Central memory CD8-positive, alpha-beta T cell (primary cell): ENCODE results near the gene KLHL13.
"Not testable (repeated sequence)": the region's sequence is repeated elsewhere in the genome, so short reads cannot be mapped to it uniquely, and the experiment has no call there.

ENCODE experiments used
- ATAC-seq: fragments of 150-1000 bp; cut with Tn5 transposase; replicated peaks from 2 replicates; pipeline ENCODE4 v1.10.0; 2022; ENCODE audit warnings: mild to moderate bottlenecking, moderate FRiP score, moderate number of reproducible peaks; ENCODE audit not compliant: poor library complexity, severe bottlenecking; ENCODE audit errors: extremely low read depth
- DNase-seq, 2 donors: peaks; one replicate each; pipeline ENCODE4 v3.0.0; 2021; ENCODE audit warnings: low spot score in 2 of 2
- H3K27ac Mint-ChIP-seq: one replicate; pipeline ENCODE4 v1.8.0; 2022; ENCODE audit warnings: low read depth, mild to moderate bottlenecking, moderate library complexity, mixed read lengths
- H3K27me3 Mint-ChIP-seq: one replicate; pipeline ENCODE4 v1.8.0; 2022; ENCODE audit warnings: mixed read lengths
- H3K36me3 Mint-ChIP-seq: one replicate; pipeline ENCODE4 v1.8.0; 2022; ENCODE audit warnings: mild to moderate bottlenecking, moderate library complexity, mixed read lengths; ENCODE audit not compliant: insufficient read depth
- H3K4me1 Mint-ChIP-seq: one replicate; pipeline ENCODE4 v1.8.0; 2022; ENCODE audit warnings: mixed read lengths
- H3K4me3 Mint-ChIP-seq: one replicate; pipeline ENCODE4 v1.8.0; 2022; ENCODE audit warnings: mild to moderate bottlenecking, moderate library complexity, mixed read lengths
- H3K9me3 Mint-ChIP-seq: one replicate; pipeline ENCODE4 v1.8.0; 2022; ENCODE audit warnings: mixed read lengths

KLHL13 gene

GRCh38 chrX:118124243-118124642 lies 7.6 kb upstream of the KLHL13 start:
- ATAC-seq, H3K9me3 Mint-ChIP-seq, H3K4me3 Mint-ChIP-seq, H3K27me3 Mint-ChIP-seq, H3K4me1 Mint-ChIP-seq, H3K36me3 Mint-ChIP-seq, DNase-seq, H3K27ac Mint-ChIP-seq: not testable (repeated sequence)

GRCh38 chrX:118117741-118118140 lies 1.1 kb upstream of the KLHL13 start:
- ATAC-seq = no peak
- H3K27me3 Mint-ChIP-seq = peaks cover 22% of the 10 kb centered on the region
- DNase-seq = no peak
- peaks cover 6% of the 10 kb centered on the region for H3K9me3 Mint-ChIP-seq
- H3K4me3 Mint-ChIP-seq = no peak overlapping the region
- H3K36me3 Mint-ChIP-seq = no peaks in the 10 kb centered on the region
- H3K4me1 Mint-ChIP-seq = peaks cover 7% of the 10 kb centered on the region
- H3K27ac Mint-ChIP-seq = no peak overlapping the region

GRCh38 chrX:118115953-118116712 lies 477 bp downstream of the KLHL13 start:
- H3K27ac Mint-ChIP-seq = peak overlapping the region; percentile 66

GRCh38 chrX:118114971-118115370 lies 1.6 kb downstream of the KLHL13 start:
- Mint-ChIP-seq H3K9me3 (no peaks in the 10 kb centered on the region), H3K4me3 (no peak overlapping the region), H3K27me3 (peaks cover 22% of the 10 kb centered on the region), H3K27ac (no peak overlapping the region), H3K36me3 (no peaks in the 10 kb centered on the region), H3K4me1 (peaks cover 7% of the 10 kb centered on the region)
- DNase-seq (no peak), ATAC-seq (no peak)

More at GRCh38 chrX:118115953-118116712, 477 bp downstream of the KLHL13 start:
- H3K27me3 Mint-ChIP-seq = peaks cover 22% of the 10 kb centered on the region
- ATAC-seq (no peak), DNase-seq (no peak)
- H3K36me3 Mint-ChIP-seq = no peaks in the 10 kb centered on the region
- H3K9me3 Mint-ChIP-seq = peaks cover 3% of the 10 kb centered on the region
- H3K4me1 Mint-ChIP-seq = peaks cover 7% of the 10 kb centered on the region
- peak overlapping the region; percentile 72 for H3K4me3 Mint-ChIP-seq

- no peak for DNase-seq
- Mint-ChIP-seq H3K27me3 (no peaks in the 10 kb centered on the region), H3K36me3 (no peaks in the 10 kb centered on the region), H3K4me1 (no peaks in the 10 kb centered on the region), H3K9me3 (no peaks in the 10 kb centered on the region), H3K4me3 (no peak overlapping the region), H3K27ac (no peak overlapping the region)
- ATAC-seq = no peak
Measured at GRCh38 chrX:118109065-118109464, 7.5 kb downstream of the KLHL13 start.

GRCh38 chrX:118108304-118108703 lies 8.3 kb downstream of the KLHL13 start:
- H3K36me3 Mint-ChIP-seq = no peaks in the 10 kb centered on the region
- no peak overlapping the region for H3K4me3 Mint-ChIP-seq
- no peak for DNase-seq
- H3K27me3 Mint-ChIP-seq = no peaks in the 10 kb centered on the region
- H3K9me3 Mint-ChIP-seq = no peaks in the 10 kb centered on the region
- no peak for ATAC-seq
- no peaks in the 10 kb centered on the region for H3K4me1 Mint-ChIP-seq
- H3K27ac Mint-ChIP-seq = no peak overlapping the region

GRCh38 chrX:118100091-118100490 lies 16.5 kb downstream of the KLHL13 start:
- Mint-ChIP-seq H3K36me3 (no peaks in the 10 kb centered on the region), H3K9me3 (no peaks in the 10 kb centered on the region), H3K4me1 (no peaks in the 10 kb centered on the region), H3K27ac (no peak overlapping the region), H3K27me3 (no peaks in the 10 kb centered on the region), H3K4me3 (no peak overlapping the region)
- ATAC-seq = no peak
- DNase-seq = no peak

GRCh38 chrX:118088084-118088483 lies 28.5 kb downstream of the KLHL13 start:
- H3K27ac Mint-ChIP-seq = no peak overlapping the region
- ATAC-seq (no peak), DNase-seq (no peak)
- H3K27me3 Mint-ChIP-seq = no peaks in the 10 kb centered on the region
- no peaks in the 10 kb centered on the region for H3K4me1 Mint-ChIP-seq
- peaks cover 5% of the 10 kb centered on the region for H3K9me3 Mint-ChIP-seq
- no peaks in the 10 kb centered on the region for H3K36me3 Mint-ChIP-seq
- H3K4me3 Mint-ChIP-seq = no peak overlapping the region

- no peak for DNase-seq
- no peak overlapping the region for H3K27ac Mint-ChIP-seq
- no peaks in the 10 kb centered on the region for H3K27me3 Mint-ChIP-seq
- H3K4me1 Mint-ChIP-seq = no peaks in the 10 kb centered on the region
- no peak for ATAC-seq
- no peaks in the 10 kb centered on the region for H3K9me3 Mint-ChIP-seq
- no peaks in the 10 kb centered on the region for H3K36me3 Mint-ChIP-seq
- H3K4me3 Mint-ChIP-seq = no peak overlapping the region
Measured at GRCh38 chrX:118074196-118074595, 42.4 kb downstream of the KLHL13 start.

- Mint-ChIP-seq H3K4me3 (no peak overlapping the region), H3K36me3 (no peaks in the 10 kb centered on the region), H3K9me3 (no peaks in the 10 kb centered on the region), H3K27ac (no peak overlapping the region), H3K4me1 (no peaks in the 10 kb centered on the region), H3K27me3 (no peaks in the 10 kb centered on the region)
- ATAC-seq (no peak), DNase-seq (no peak)
Measured at GRCh38 chrX:118066867-118067515, 49.6 kb downstream of the KLHL13 start.

- no peaks in the 10 kb centered on the region for H3K27me3 Mint-ChIP-seq
- DNase-seq (no peak), ATAC-seq (no peak)
- no peaks in the 10 kb centered on the region for H3K4me1 Mint-ChIP-seq
- H3K27ac Mint-ChIP-seq = no peak overlapping the region
- H3K36me3 Mint-ChIP-seq = no peaks in the 10 kb centered on the region
- H3K4me3 Mint-ChIP-seq = no peak overlapping the region
- no peaks in the 10 kb centered on the region for H3K9me3 Mint-ChIP-seq
Measured at GRCh38 chrX:118062817-118063615, 53.6 kb downstream of the KLHL13 start.

- ATAC-seq (no peak), DNase-seq (no peak)
- Mint-ChIP-seq H3K27ac (no peak overlapping the region), H3K27me3 (no peaks in the 10 kb centered on the region), H3K4me1 (no peaks in the 10 kb centered on the region), H3K9me3 (no peaks in the 10 kb centered on the region), H3K4me3 (no peak overlapping the region), H3K36me3 (no peaks in the 10 kb centered on the region)
Measured at GRCh38 chrX:118062048-118062789, 54.4 kb downstream of the KLHL13 start.
